H1 (cell line): ENCODE measurements around the gene MAPK11. TPM values are rescaled to one million over a fixed set of nuclear protein-coding genes. Genes with fewer than 3 reads are reported as not detected.

Experiments
- CTCF ChIA-PET: fragments of 300-600 bp; sonication (Branson Sonifier 250); formaldehyde crosslinking; loops from one replicate; lab custom pipeline; 2021; ENCODE audit not compliant: partially characterized antibody; lab: Charles Lee
- POLR2A ChIA-PET: fragments of 300-600 bp; sonication (Branson Sonifier 250); formaldehyde crosslinking; loops from one replicate; lab custom pipeline; 2021; ENCODE audit warnings: inconsistent platforms; ENCODE audit not compliant: partially characterized antibody; lab: Charles Lee
- DNase-seq, 2 experiments: peaks; one replicate each; pipeline versions ENCODE4 v3.0.0 to v3.0.0-alpha.2; 2010 to 2022; ENCODE audit warnings: low spot score in 2 of 2, low read depth in 1 of 2, mixed read lengths in 1 of 2
- FAIRE-seq: peaks from 2 replicates; lab custom pipeline; 2011; peaks lifted over from hg19 to GRCh38; lab: Jason Lieb, UNC
- H2AFZ ChIP-seq: 2 replicates; pipeline ENCODE4 v1.8.1; 2012; ENCODE audit warnings: low read length, inconsistent platforms
- H2AK5ac ChIP-seq: 2 replicates; pipeline ENCODE4 v1.6.1; 2013; ENCODE audit warnings: low read depth, low read length
- H2BK120ac ChIP-seq: replicated peaks from 2 replicates; pipeline ENCODE3; 2013; ENCODE audit warnings: low read depth, low read length, inconsistent platforms
- H2BK12ac ChIP-seq: 2 replicates; pipeline ENCODE4 v1.6.1; 2013; ENCODE audit warnings: low read depth, low read length
- H2BK15ac ChIP-seq: 2 replicates; pipeline ENCODE4 v1.6.1; 2013; ENCODE audit warnings: low read length
- H2BK20ac ChIP-seq: 2 replicates; pipeline ENCODE4 v1.6.1; 2013; ENCODE audit warnings: low read length
- H2BK5ac ChIP-seq: 2 replicates; pipeline ENCODE4 v1.6.1; 2013; ENCODE audit warnings: low read depth, low read length
- H3K14ac ChIP-seq: 2 replicates; pipeline ENCODE4 v1.6.1; 2013; ENCODE audit warnings: inconsistent platforms; ENCODE audit not compliant: insufficient read length
- H3K18ac ChIP-seq: 2 replicates; pipeline ENCODE4 v1.6.1; 2013; ENCODE audit warnings: low read length; ENCODE audit errors: extremely low read depth
- H3K23ac ChIP-seq: 2 replicates; pipeline ENCODE4 v1.6.1; 2013; ENCODE audit warnings: inconsistent platforms; ENCODE audit not compliant: insufficient read length
- H3K23me2 ChIP-seq: 2 replicates; pipeline ENCODE4 v1.6.1; 2013; ENCODE audit warnings: low read depth, low read length
- H3K27ac ChIP-seq: 2 replicates; pipeline ENCODE4 v1.6.1; 2011; ENCODE audit warnings: low read depth, low read length, inconsistent platforms
- H3K27me3 ChIP-seq, 4 experiments: replicated peaks in 1 of 4; 1 replicate in 1 of 4; 2 replicates in 3 of 4; pipeline versions ENCODE4 v1.6.1 to v1.8.1; 2011 to 2013; ENCODE audit warnings: low read length in 3 of 4, mild to moderate bottlenecking in 3 of 4, inconsistent platforms in 2 of 4, mixed read lengths in 2 of 4, moderate library complexity in 1 of 4; ENCODE audit not compliant: control insufficient read depth in 3 of 4, insufficient read depth in 3 of 4; ENCODE audit errors: extremely low read depth in 1 of 4
- H3K36me3 ChIP-seq, 4 experiments: 2 replicates each; pipeline versions ENCODE4 v1.6.1 to v1.8.1; 2011 to 2013; ENCODE audit warnings: mild to moderate bottlenecking in 4 of 4, low read length in 3 of 4, moderate library complexity in 2 of 4, control low read depth in 1 of 4, inconsistent platforms in 1 of 4; ENCODE audit not compliant: insufficient read depth in 4 of 4, control insufficient read depth in 2 of 4
- H3K4ac ChIP-seq: replicated peaks from 2 replicates; pipeline ENCODE3; 2013; ENCODE audit warnings: low read length, low read depth, mixed read lengths, inconsistent platforms; ENCODE audit not compliant: insufficient read length
- H3K4me1 ChIP-seq, 4 experiments: replicated peaks in 1 of 4; 1 replicate in 1 of 4; 2 replicates in 3 of 4; pipeline versions ENCODE4 v1.6.1 to v1.8.1; 2011 to 2013; ENCODE audit warnings: low read length in 3 of 4, inconsistent platforms in 2 of 4, mixed read lengths in 1 of 4; ENCODE audit not compliant: insufficient read depth in 4 of 4, control insufficient read depth in 3 of 4
- H3K4me2 ChIP-seq, 2 experiments: 2 replicates each; pipeline versions ENCODE4 v1.6.1 to v1.8.1; 2011 to 2013; ENCODE audit warnings: low read depth in 2 of 2, low read length in 2 of 2, control low read depth in 1 of 2, inconsistent platforms in 1 of 2, mild to moderate bottlenecking in 1 of 2; ENCODE audit not compliant: insufficient read depth in 1 of 2
- H3K4me3 ChIP-seq, 4 experiments: fragments of 200-600, 300-600 bp in 1 of 4; sonication (generic), shearing (Covaris generic), sonication (Bioruptor Twin) in 1 of 4; 2 replicates each; pipeline versions ENCODE4 v1.5.1 to v1.8.1; 2011 to 2016; ENCODE audit warnings: low read length in 4 of 4, low read depth in 3 of 4, control low read depth in 2 of 4, inconsistent platforms in 2 of 4, mild to moderate bottlenecking in 2 of 4, mixed read lengths in 1 of 4, moderate library complexity in 1 of 4; ENCODE audit not compliant: insufficient read depth in 2 of 4; ENCODE audit errors: extremely low read depth in 1 of 4
- H3K56ac ChIP-seq: replicated peaks from 2 replicates; pipeline ENCODE3; 2013; ENCODE audit warnings: low read depth, mild to moderate bottlenecking, mixed read lengths, low read length, inconsistent platforms; ENCODE audit not compliant: insufficient read length
- H3K79me1 ChIP-seq: 2 replicates; pipeline ENCODE4 v1.6.1; 2013; ENCODE audit warnings: low read depth, low read length, control low read depth
- H3K79me2 ChIP-seq, 2 experiments: 2 replicates each; pipeline versions ENCODE4 v1.6.1 to v1.8.1; 2012 to 2013; ENCODE audit warnings: low read length in 2 of 2, mild to moderate bottlenecking in 2 of 2, inconsistent platforms in 1 of 2; ENCODE audit not compliant: insufficient read depth in 2 of 2, control insufficient read depth in 1 of 2
- H3K9ac ChIP-seq, 4 experiments: replicated peaks in 1 of 4; 1 replicate in 1 of 4; 2 replicates in 3 of 4; pipeline versions ENCODE4 v1.6.1 to v1.8.1; 2011 to 2013; ENCODE audit warnings: low read depth in 3 of 4, low read length in 3 of 4, control low read depth in 2 of 4, mild to moderate bottlenecking in 2 of 4, moderate library complexity in 2 of 4, inconsistent platforms in 1 of 4; ENCODE audit errors: extremely low read depth in 1 of 4
- H3K9me3 ChIP-seq, 2 experiments: 2 replicates each; pipeline versions ENCODE4 v1.6.1 to v1.8.1; 2012 to 2013; ENCODE audit warnings: mild to moderate bottlenecking in 2 of 2, moderate library complexity in 2 of 2, control low read depth in 1 of 2, inconsistent platforms in 1 of 2, low read depth in 1 of 2, low read length in 1 of 2, mixed read lengths in 1 of 2; ENCODE audit not compliant: insufficient read depth in 2 of 2
- H4K20me1 ChIP-seq, 2 experiments: replicated peaks in 1 of 2; 2 replicates each; pipeline versions ENCODE3 to v1.8.1; 2011 to 2013; ENCODE audit warnings: inconsistent platforms in 2 of 2, low read length in 2 of 2, mild to moderate bottlenecking in 1 of 2; ENCODE audit not compliant: insufficient read depth in 2 of 2, control insufficient read depth in 1 of 2
- H4K5ac ChIP-seq: 2 replicates; pipeline ENCODE4 v1.6.1; 2013; ENCODE audit warnings: low read length, low read depth, mixed read lengths, inconsistent platforms; ENCODE audit not compliant: insufficient read length
- H4K8ac ChIP-seq: 2 replicates; pipeline ENCODE4 v1.8.0; 2013; ENCODE audit warnings: mild to moderate bottlenecking, moderate library complexity, low read length, inconsistent platforms; ENCODE audit not compliant: insufficient read depth; ENCODE audit errors: extremely low read depth
- H4K91ac ChIP-seq: replicated peaks from 2 replicates; pipeline ENCODE3; 2013; ENCODE audit warnings: low read length, mixed read lengths, inconsistent platforms; ENCODE audit not compliant: insufficient read length
- CBX5 ChIP-seq: fragments of 300-800, 300-1000 bp; sonication (generic); IDR thresholded peaks from 2 replicates; pipeline ENCODE4 v1.7.1; 2016; ENCODE audit warnings: antibody characterized with exemption, low read length, low read depth
- CEBPB ChIP-seq: IDR thresholded peaks from 2 replicates; pipeline ENCODE4 v1.6.1; 2012; ENCODE audit warnings: low read depth, low read length
- CTBP2 ChIP-seq: IDR thresholded peaks from 2 replicates; pipeline ENCODE4 v1.7.0; 2011; ENCODE audit warnings: borderline replicate concordance, mild to moderate bottlenecking, moderate library complexity, mixed read lengths, low read length; ENCODE audit not compliant: insufficient read depth, insufficient read length
- KDM1A ChIP-seq: fragments of 200-600, 300-600 bp; sonication (generic); IDR thresholded peaks from 2 replicates; pipeline ENCODE4 v1.7.1; 2016; ENCODE audit warnings: mild to moderate bottlenecking, low read length, borderline replicate concordance
- KDM5A ChIP-seq: fragments of 200-600 bp; IDR thresholded peaks from 2 replicates; pipeline ENCODE4 v1.7.1; 2012; ENCODE audit warnings: mild to moderate bottlenecking, low read length, inconsistent platforms, mixed read lengths
- RFX5 ChIP-seq: IDR thresholded peaks from 2 replicates; pipeline ENCODE4 v1.6.1; 2011; ENCODE audit warnings: low read depth, low read length, improper control_type of control experiment, borderline replicate concordance
- RNF2 ChIP-seq: fragments of 200-900, 300-1000 bp; sonication (generic); IDR thresholded peaks from 2 replicates; pipeline ENCODE4 v1.7.1; 2016; ENCODE audit warnings: borderline replicate concordance, low read depth, mild to moderate bottlenecking, antibody characterized with exemption, low read length; ENCODE audit not compliant: poor library complexity, severe bottlenecking; ENCODE audit errors: missing control alignments
- RXRA ChIP-seq: IDR thresholded peaks from 2 replicates; pipeline ENCODE4 v1.6.1; 2011; ENCODE audit warnings: low read depth, mild to moderate bottlenecking, low read length, moderate library complexity; ENCODE audit not compliant: insufficient read depth
- SIN3A ChIP-seq, 2 experiments: IDR thresholded peaks in 1 of 2; conservative IDR thresholded peaks in 1 of 2; 2 replicates each; pipeline ENCODE4 v1.6.1; 2011 to 2012; ENCODE audit warnings: low read length in 2 of 2, improper control_type of control experiment in 1 of 2, low read depth in 1 of 2, mild to moderate bottlenecking in 1 of 2
- WGBS, 2 experiments: shearing (Covaris generic) in 1 of 2; methylation state at CpG; one replicate each; pipeline versions ENCODE4 v1.1.6 to v1.1.7; 2013 to 2015; ENCODE audit warnings: low lambda C conversion rate in 2 of 2, mixed read lengths in 2 of 2, inconsistent platforms in 1 of 2, low coverage in 1 of 2, missing lambda C conversion rate in 1 of 2; ENCODE audit not compliant: insufficient replicate concordance in 2 of 2, insufficient coverage in 1 of 2, insufficient read length in 1 of 2; ENCODE audit errors: extremely low coverage in 1 of 2, missing lambda C conversion rate in 1 of 2; 5-methylcytosine and 5-hydroxymethylcytosine counted together
- polyA plus RNA-seq, 7 experiments: library from polyadenylated mRNA; depleted of rRNA in 3 of 7; stranded (reverse) in 5 of 7; unstranded in 2 of 7; fragments of >200 nt in 5 of 7; fragments of 200-250 nt in 2 of 7; gene quantifications; 1 replicate in 5 of 7; 2 replicates in 1 of 7; 4 replicates in 1 of 7; pipeline versions ENCODE4 v1.2.1 to v1.2.3, GENCODE V29; 2011 to 2013; ENCODE audit warnings: missing spikeins in 2 of 7, mixed read lengths in 2 of 7
- total RNA-seq: library from RNA; stranded (reverse); fragmentation: NEBNext Ultra II Directional; extraction: Animal tissue kit (Norgen Biotek cat#: 25700); gene quantifications from 2 replicates; pipeline ENCODE4 v1.2.1, GENCODE V29; 2021
- TF ChIP-seq, protein P1 (sequence below): IDR thresholded peaks from 2 replicates; pipeline ENCODE4 v1.6.1; 2012; ENCODE audit warnings: inconsistent platforms

The MAPK11 gene
- total and polyA plus RNA-seq, 2 of the 8 experiments (the other 6 are each of a cell fraction or from before 2014, with no cell fraction given) = 0.70 to 1.5 TPM

DNA sequence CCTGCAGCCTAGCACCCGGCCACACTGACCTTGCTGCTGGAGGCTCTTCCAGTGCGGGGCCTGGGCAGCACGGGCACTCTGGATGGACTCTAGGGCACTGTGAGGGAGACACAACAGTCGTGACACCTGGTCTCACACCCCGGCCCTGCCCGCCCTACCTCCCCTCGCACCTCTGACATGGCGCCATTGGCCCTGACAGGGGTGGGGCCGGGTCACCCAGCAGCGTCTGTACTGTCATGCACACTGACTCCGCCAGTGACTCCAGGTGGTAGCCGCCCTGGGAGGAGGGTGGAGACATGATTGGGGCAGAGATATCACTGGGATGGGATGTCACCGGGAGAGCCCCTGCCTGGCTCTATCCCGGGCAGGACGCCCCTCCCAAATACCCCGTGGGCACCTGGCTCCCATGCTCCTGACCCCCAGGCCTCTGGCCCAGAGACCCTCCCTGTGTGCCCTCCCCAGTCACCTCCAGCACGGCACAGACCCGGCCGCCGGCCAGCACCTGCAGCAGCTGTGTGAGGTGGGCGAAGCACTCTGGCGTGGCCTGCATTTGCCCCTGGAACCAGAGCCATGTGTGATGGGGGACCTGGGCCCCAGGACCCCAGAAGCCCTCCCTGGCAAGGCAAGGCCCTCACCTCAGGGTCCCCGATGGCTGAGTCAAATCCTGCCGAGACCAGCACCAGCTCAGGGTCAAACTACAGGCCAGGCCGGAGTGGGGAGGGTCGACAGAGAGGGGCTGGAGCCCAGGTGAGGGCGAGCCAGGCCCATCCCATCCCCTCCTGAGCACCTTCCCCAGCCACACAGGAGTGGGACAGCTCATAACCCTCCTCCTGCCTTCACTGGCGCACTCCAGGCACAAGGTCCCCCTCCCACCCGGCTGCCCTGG lies 21.7 kb downstream of the MAPK11 start:
- no peak overlapping the region for H4K91ac ChIP-seq
- no peak overlapping the region for H3K18ac ChIP-seq
- H2BK20ac ChIP-seq = no peak overlapping the region
- H2AK5ac ChIP-seq = no peak overlapping the region
- H3K4me3 ChIP-seq = no peak overlapping the region
- no peaks in the 10 kb centered on the region for H3K36me3 ChIP-seq
- H3K4me1 ChIP-seq = peaks cover 0 to 26% (median 20%) of the 10 kb centered on the region in 4 experiments; a peak in 6 of 7 replicates
- no peak overlapping the region for H3K14ac ChIP-seq
- 0 out of 2 replicates have a peak overlapping the region, but pooled peaks have one; percentile 9 for H2BK12ac ChIP-seq
- H2BK5ac ChIP-seq = no peak overlapping the region
- H3K79me1 ChIP-seq = peaks cover 13% of the 10 kb centered on the region
- H3K79me2 ChIP-seq = peaks cover 4 to 12% of the 10 kb centered on the region in 2 experiments; a peak in 3 of 4 replicates
- peaks cover 24% of the 10 kb centered on the region for H3K23me2 ChIP-seq
- H3K9ac ChIP-seq = peak overlapping the region in 2 of 4 experiments; percentile 20 to 38; a peak in 1 of 7 replicates
- POLR2A ChIA-PET = interaction anchor here (0.6 to 2.6 kb wide), 6 partner anchors 13 to 495 kb away, joined by 3 to 7 read pairs (median 4); partner anchors contain the start of genes MAPK12 and MLC1
- H4K20me1 ChIP-seq = peaks cover 2 to 23% of the 10 kb centered on the region in 2 experiments
- H2BK120ac ChIP-seq = no peak overlapping the region
- H3K27ac ChIP-seq = no peak overlapping the region
- 91% methylated on average over 23 of the region's 29 CpGs; no CpG with 5 or more reads in 1 of the 2 experiments for WGBS, 2 experiments
- no peak for DNase-seq
- no peak overlapping the region for H4K5ac ChIP-seq
- H3K4me2 ChIP-seq = peak overlapping the region in 1 of 2 experiments; percentile 28; a peak in 1 of 4 replicates
- H3K27me3 ChIP-seq = no peaks in the 10 kb centered on the region
- no peak overlapping the region for H3K23ac ChIP-seq
- H4K8ac ChIP-seq = peak overlapping the region; percentile 57
- CTCF ChIA-PET = interaction anchor here (0.6 to 1.6 kb wide), 9 partner anchors 7 to 277 kb away, joined by 3 to 4 read pairs (median 3); partner anchors contain the start of gene SCO2
- no peak overlapping the region for H3K56ac ChIP-seq
- H2AFZ ChIP-seq = no peak overlapping the region
- no peaks in the 10 kb centered on the region for H3K9me3 ChIP-seq
- H3K4ac ChIP-seq = no peak overlapping the region
- no peak for FAIRE-seq
- no peak overlapping the region for H2BK15ac ChIP-seq
- TF ChIP-seq RNF2 = no peak
- TF ChIP-seq CBX5 = no peak
- no peak for TF ChIP-seq RXRA
- no peak for TF ChIP-seq CTBP2
- no peak for TF ChIP-seq KDM5A
- no peak for TF ChIP-seq CEBPB
- TF ChIP-seq SIN3A (conservative IDR thresholded peaks at IDR 0.05 in 1 of 2, IDR thresholded peaks at IDR 0.05 in 1 of 2; ENCODE audit: low read depth in 1 of 2, low read length in 2 of 2) = no peak
- TF ChIP-seq, protein P1, sequence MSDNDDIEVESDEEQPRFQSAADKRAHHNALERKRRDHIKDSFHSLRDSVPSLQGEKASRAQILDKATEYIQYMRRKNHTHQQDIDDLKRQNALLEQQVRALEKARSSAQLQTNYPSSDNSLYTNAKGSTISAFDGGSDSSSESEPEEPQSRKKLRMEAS = no peak
- TF ChIP-seq KDM1A = no peak
- no peak for TF ChIP-seq RFX5
